ENCODE measurements around the gene EMX1. TPM values are rescaled to one million over a fixed set of nuclear protein-coding genes. Genes with fewer than 3 reads are reported as not detected.
A peak's percentile ranks its signal among the peaks of the same experiment; 100 is the strongest.

Gene EMX1
- total RNA-seq, 1 donor from 2014 or later, result not detected

DNA sequence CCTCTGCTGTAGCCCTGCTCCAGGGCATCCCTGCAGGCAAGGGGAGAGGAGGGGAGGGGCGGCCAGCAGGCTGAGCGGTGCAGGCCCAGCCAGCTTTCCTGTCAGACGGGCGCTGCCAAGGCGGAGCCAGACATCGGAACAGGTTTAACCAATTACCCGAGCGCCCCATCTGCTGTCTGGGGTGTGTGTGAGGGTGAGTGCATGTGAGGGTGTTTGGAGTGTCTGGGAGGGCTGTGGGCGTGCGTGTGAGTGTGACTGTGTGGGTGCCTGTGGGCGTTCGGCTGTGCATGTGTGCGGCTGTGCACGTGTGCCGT, 20.0 kb downstream of the EMX1 start:
- no peak overlapping the region for H3K4me3 Mint-ChIP-seq (ENCODE audit: unreplicated experiment)
- peaks cover 40% of the 10 kb centered on the region for H3K27me3 Mint-ChIP-seq (ENCODE audit: low read depth)
- peak; percentile 82 for DNase-seq (ENCODE audit: low spot score)
- no peaks in the 10 kb centered on the region for H3K9me3 Mint-ChIP-seq (ENCODE audit: low read depth)
- peaks cover 2% of the 10 kb centered on the region for H3K36me3 Mint-ChIP-seq (ENCODE audit: low read depth)
- TF ChIP-seq, protein P1, sequence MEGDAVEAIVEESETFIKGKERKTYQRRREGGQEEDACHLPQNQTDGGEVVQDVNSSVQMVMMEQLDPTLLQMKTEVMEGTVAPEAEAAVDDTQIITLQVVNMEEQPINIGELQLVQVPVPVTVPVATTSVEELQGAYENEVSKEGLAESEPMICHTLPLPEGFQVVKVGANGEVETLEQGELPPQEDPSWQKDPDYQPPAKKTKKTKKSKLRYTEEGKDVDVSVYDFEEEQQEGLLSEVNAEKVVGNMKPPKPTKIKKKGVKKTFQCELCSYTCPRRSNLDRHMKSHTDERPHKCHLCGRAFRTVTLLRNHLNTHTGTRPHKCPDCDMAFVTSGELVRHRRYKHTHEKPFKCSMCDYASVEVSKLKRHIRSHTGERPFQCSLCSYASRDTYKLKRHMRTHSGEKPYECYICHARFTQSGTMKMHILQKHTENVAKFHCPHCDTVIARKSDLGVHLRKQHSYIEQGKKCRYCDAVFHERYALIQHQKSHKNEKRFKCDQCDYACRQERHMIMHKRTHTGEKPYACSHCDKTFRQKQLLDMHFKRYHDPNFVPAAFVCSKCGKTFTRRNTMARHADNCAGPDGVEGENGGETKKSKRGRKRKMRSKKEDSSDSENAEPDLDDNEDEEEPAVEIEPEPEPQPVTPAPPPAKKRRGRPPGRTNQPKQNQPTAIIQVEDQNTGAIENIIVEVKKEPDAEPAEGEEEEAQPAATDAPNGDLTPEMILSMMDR (IDR thresholded peaks at IDR 0.05), result no peak
- no peak overlapping the region for H3K27ac Mint-ChIP-seq (ENCODE audit: unreplicated experiment)
- peaks cover 15% of the 10 kb centered on the region for H3K4me1 Mint-ChIP-seq (ENCODE audit: low read depth)

DNA sequence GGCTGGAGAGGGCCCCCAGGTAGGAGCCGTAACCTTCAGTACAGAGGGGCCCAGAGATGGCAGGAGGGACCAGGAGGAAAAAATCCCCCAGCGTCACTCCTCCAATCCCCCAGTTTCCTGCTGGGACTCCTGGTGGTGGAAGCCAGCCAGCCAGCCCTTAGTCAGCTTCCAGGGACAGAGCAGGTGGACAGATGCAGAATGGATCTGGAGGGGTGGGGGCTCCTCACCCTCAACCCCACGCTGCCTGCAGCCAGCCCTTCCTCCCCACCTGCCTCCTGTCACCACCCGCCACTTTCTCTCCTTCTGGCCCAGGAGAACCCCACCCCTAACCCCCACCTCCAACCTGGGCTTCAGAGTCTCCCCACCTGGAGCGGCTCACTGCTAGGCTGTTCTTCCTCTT, 21.1 kb downstream of the EMX1 start:
- DNase-seq (ENCODE audit: low spot score), result no peak
- Mint-ChIP-seq H3K4me1 (ENCODE audit: low read depth) (peaks cover 15% of the 10 kb centered on the region), H3K27me3 (ENCODE audit: low read depth) (peaks cover 40% of the 10 kb centered on the region), H3K4me3 (ENCODE audit: unreplicated experiment) (no peak overlapping the region), H3K36me3 (ENCODE audit: low read depth) (peaks cover 3% of the 10 kb centered on the region), H3K27ac (ENCODE audit: unreplicated experiment) (no peak overlapping the region), H3K9me3 (ENCODE audit: low read depth) (no peaks in the 10 kb centered on the region)
- TF ChIP-seq, protein P1 (IDR thresholded peaks at IDR 0.05), result no peak

DNA sequence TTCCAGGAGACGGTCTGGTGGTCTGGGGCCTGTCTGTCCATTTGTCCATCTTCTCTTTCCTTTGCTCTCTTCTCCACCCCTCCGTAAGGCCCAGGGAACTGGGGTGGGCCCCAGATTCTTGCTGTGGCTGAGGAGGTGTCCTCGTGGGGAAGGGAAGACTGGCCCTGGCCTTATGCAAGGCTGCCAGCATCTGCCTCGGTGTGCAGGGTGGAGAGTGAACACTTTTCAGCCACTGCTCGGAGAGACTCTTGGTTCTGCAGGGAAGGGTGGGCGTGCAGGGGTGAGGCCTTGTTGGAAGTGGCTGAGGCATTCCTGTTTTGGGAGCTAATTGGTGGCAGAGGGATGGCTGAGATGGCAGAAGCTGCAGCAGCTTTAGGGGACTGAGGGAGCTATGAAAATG, 23.0 kb downstream of the EMX1 start:
- Mint-ChIP-seq H3K27ac (ENCODE audit: unreplicated experiment) (peak overlapping the region; percentile 8), H3K9me3 (ENCODE audit: low read depth) (no peaks in the 10 kb centered on the region), H3K4me1 (ENCODE audit: low read depth) (peaks cover 15% of the 10 kb centered on the region), H3K4me3 (ENCODE audit: unreplicated experiment) (no peak overlapping the region), H3K27me3 (ENCODE audit: low read depth) (peaks cover 27% of the 10 kb centered on the region), H3K36me3 (ENCODE audit: low read depth) (peaks cover 10% of the 10 kb centered on the region)
- TF ChIP-seq, protein P1 (IDR thresholded peaks at IDR 0.05), result no peak
- DNase-seq (ENCODE audit: low spot score), result no peak

DNA sequence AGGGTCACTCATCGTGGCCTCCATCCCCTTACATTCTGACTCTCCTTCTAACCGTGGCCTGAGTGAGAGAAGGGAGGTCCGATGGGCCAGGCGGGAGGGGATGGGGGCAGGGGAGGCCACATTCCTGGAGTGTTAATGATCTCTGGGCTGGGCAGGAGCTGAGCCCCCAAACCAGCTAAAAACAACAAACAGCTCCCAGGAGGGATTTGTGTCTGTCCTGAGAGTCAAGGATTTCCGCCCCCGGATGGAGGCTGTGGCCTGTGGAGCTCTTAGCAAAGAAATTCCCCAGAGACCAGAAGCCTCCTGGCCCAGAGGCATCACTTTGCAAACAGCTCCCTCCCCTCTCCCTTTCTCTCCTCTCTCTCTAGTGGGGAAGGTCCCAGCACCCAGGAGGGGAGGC, 23.5 kb downstream of the EMX1 start:
- H3K4me1 Mint-ChIP-seq (ENCODE audit: low read depth), result peaks cover 15% of the 10 kb centered on the region
- H3K9me3 Mint-ChIP-seq (ENCODE audit: low read depth), result no peaks in the 10 kb centered on the region
- DNase-seq (ENCODE audit: low spot score), result no peak
- H3K27me3 Mint-ChIP-seq (ENCODE audit: low read depth), result peaks cover 23% of the 10 kb centered on the region
- H3K36me3 Mint-ChIP-seq (ENCODE audit: low read depth), result peaks cover 11% of the 10 kb centered on the region
- H3K4me3 Mint-ChIP-seq (ENCODE audit: unreplicated experiment), result no peak overlapping the region
- H3K27ac Mint-ChIP-seq (ENCODE audit: unreplicated experiment), result no peak overlapping the region
- TF ChIP-seq, protein P1 (IDR thresholded peaks at IDR 0.05), result no peak

DNA sequence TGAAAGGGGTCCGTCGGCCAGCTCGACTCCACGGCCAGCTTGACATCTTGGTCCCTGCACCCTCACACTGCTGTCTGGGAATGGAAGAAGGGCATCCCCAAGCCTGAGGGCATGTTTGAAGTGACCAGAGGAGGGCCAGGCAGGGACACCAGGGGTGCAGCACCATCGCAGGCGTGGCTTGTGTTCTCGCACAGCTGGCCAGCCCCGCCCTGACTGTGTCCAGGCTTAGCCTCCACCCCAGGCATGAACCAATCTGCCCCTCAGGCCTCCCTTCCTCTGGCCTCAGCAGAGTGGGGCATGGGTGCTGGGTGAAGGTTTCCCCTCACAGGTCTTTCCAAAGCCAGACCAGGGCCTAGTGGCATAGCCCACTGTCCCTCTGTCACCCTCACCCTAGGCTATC, 25.0 kb downstream of the EMX1 start:
- H3K27me3 Mint-ChIP-seq (ENCODE audit: low read depth), result peaks cover 13% of the 10 kb centered on the region
- no peaks in the 10 kb centered on the region for H3K9me3 Mint-ChIP-seq (ENCODE audit: low read depth)
- peaks cover 14% of the 10 kb centered on the region for H3K36me3 Mint-ChIP-seq (ENCODE audit: low read depth)
- TF ChIP-seq, protein P1 (IDR thresholded peaks at IDR 0.05), result no peak
- no peak for DNase-seq (ENCODE audit: low spot score)
- H3K4me3 Mint-ChIP-seq (ENCODE audit: unreplicated experiment), result no peak overlapping the region
- peaks cover 15% of the 10 kb centered on the region for H3K4me1 Mint-ChIP-seq (ENCODE audit: low read depth)
- no peak overlapping the region for H3K27ac Mint-ChIP-seq (ENCODE audit: unreplicated experiment)

Measured in chondrocyte (in vitro differentiated cells).